ENCODE data around the gene FIGNL2. TPM values are rescaled to one million over a fixed set of nuclear protein-coding genes. Genes with fewer than 3 reads are reported as not detected.

The FIGNL2 gene
- total RNA-seq, 1 donor from 2014 or later = 0.16 TPM

Other genes starting within 250 kb of the FIGNL2 start
- not detected for gene ANKRD33, start 39.4 kb upstream of the FIGNL2 start, total RNA-seq
- 4.9 TPM for gene ACVRL1, start 58.8 kb upstream of the FIGNL2 start, total RNA-seq
- gene ACVR1B, start 103.0 kb upstream of the FIGNL2 start, total RNA-seq = 19.2 TPM
- 3.9 TPM for gene TAMALIN, start 158.2 kb upstream of the FIGNL2 start, total RNA-seq
- gene NR4A1, start 202.7 kb upstream of the FIGNL2 start, total RNA-seq = 2.0 TPM
- 35.2 TPM for gene ATG101, start 221.3 kb upstream of the FIGNL2 start, total RNA-seq
- gene SMIM41, start 231.0 kb upstream of the FIGNL2 start, total RNA-seq = not detected